Gastroesophageal sphincter (tissue), 4 donors: Measurements from ENCODE around the gene TRIM45. TPM values are rescaled to one million over a fixed set of nuclear protein-coding genes. Genes with fewer than 3 reads are reported as not detected.
"Not testable (repeated sequence)": the region's sequence is repeated elsewhere in the genome, so short reads cannot be mapped to it uniquely, and the experiment has no call there.

Source experiments
- ATAC-seq: fragments of 150-250 bp; one replicate; pipeline ENCODE4 v1.9.1; 2016; ENCODE audit warnings: mild to moderate bottlenecking, moderate library complexity
- H3K27ac ChIP-seq, 4 donors: fragments of 200-600 bp; sonication (generic) in 3 of 4; 1 replicate in 3 of 4; 2 replicates in 1 of 4; pipeline ENCODE4 v1.5.1; 2016 to 2019
- H3K27me3 ChIP-seq: fragments of 200-600 bp; sonication (generic); one replicate; pipeline ENCODE4 v1.5.1; 2019
- H3K36me3 ChIP-seq, 2 donors: fragments of 200-600 bp; sonication (generic); one replicate each; pipeline ENCODE4 v1.5.1; 2019; ENCODE audit warnings: control low read depth in 1 of 2
- H3K4me1 ChIP-seq, 3 donors: fragments of 200-600 bp; sonication (generic); 1 replicate in 2 of 3; 2 replicates in 1 of 3; pipeline ENCODE4 v1.5.1; 2016 to 2019; ENCODE audit warnings: control low read depth in 2 of 3
- H3K4me3 ChIP-seq, 2 donors: fragments of 200-600 bp; sonication (generic); one replicate each; pipeline ENCODE4 v1.5.1; 2019; ENCODE audit warnings: mild to moderate bottlenecking in 1 of 2, moderate library complexity in 1 of 2
- H3K9me3 ChIP-seq, 3 donors: fragments of 200-600 bp; sonication (generic); one replicate each; pipeline ENCODE4 v1.5.1; 2017 to 2019; ENCODE audit warnings: control low read depth in 2 of 3
- CTCF ChIP-seq, 4 experiments: fragments of 200-600 bp in 2 of 4; fragments of 450-650 bp in 2 of 4; sonication (generic) in 1 of 4; IDR thresholded peaks; one replicate each; pipeline ENCODE4 v1.5.1; 2017 to 2019; ENCODE audit warnings: antibody characterized with exemption in 4 of 4, mild to moderate bottlenecking in 2 of 4, moderate library complexity in 2 of 4
- EP300 ChIP-seq: sonication (generic); formaldehyde crosslinking; IDR thresholded peaks from one replicate; pipeline ENCODE4 v1.6.1; 2017; ENCODE audit warnings: antibody characterized with exemption, mild to moderate bottlenecking
- POLR2A ChIP-seq, 2 donors: fragments of 450-650 bp; IDR thresholded peaks; one replicate each; pipeline ENCODE4 v1.6.1; 2017; ENCODE audit warnings: antibody characterized with exemption in 2 of 2, mild to moderate bottlenecking in 2 of 2, moderate library complexity in 1 of 2
- POLR2AphosphoS5 ChIP-seq: sonication (generic); formaldehyde crosslinking; IDR thresholded peaks from one replicate; pipeline ENCODE4 v1.6.1; 2017; ENCODE audit warnings: antibody characterized with exemption
- WGBS, 2 donors: methylation state at CpG; one replicate each; pipeline ENCODE4 v1.1.5; 2018; ENCODE audit warnings: low coverage in 1 of 2; 5-methylcytosine and 5-hydroxymethylcytosine counted together
- total RNA-seq, 4 donors: library from RNA; depleted of rRNA; stranded (reverse); fragments of >200 nt; gene quantifications; one replicate each; pipeline ENCODE4 v1.1.0, GENCODE V29; 2016

Gene TRIM45
- total RNA-seq, 4 donors from 2014 or later: 1.3 to 5.1 (median 3.1) TPM

GRCh38 chr1:117164209-117164608 lies 42.7 kb upstream of the TRIM45 start:
- H3K9me3 ChIP-seq: no peaks in the 10 kb centered on the region
- H3K4me1 ChIP-seq: no peaks in the 10 kb centered on the region
- no peaks in the 10 kb centered on the region for H3K27me3 ChIP-seq
- 63 to 78% methylated on average over 3 to 4 of the region's 4 CpGs for WGBS, 2 donors
- H3K27ac ChIP-seq: no peak overlapping the region
- no peak for ATAC-seq
- H3K36me3 ChIP-seq: no peaks in the 10 kb centered on the region
- H3K4me3 ChIP-seq: no peak overlapping the region
- TF ChIP-seq POLR2AphosphoS5: no peak
- TF ChIP-seq POLR2A (IDR thresholded peaks at IDR 0.05): no peak

GRCh38 chr1:117162816-117163215 lies 41.3 kb upstream of the TRIM45 start:
- Histone ChIP-seq H3K27ac (no peak overlapping the region), H3K9me3 (no peaks in the 10 kb centered on the region), H3K36me3 (no peaks in the 10 kb centered on the region), H3K4me1 (no peaks in the 10 kb centered on the region), H3K27me3 (no peaks in the 10 kb centered on the region), H3K4me3 (no peak overlapping the region)
- WGBS, 2 donors: 85 to 86% methylated on average over 3 to 5 of the region's 6 CpGs
- no peak for ATAC-seq
- TF ChIP-seq POLR2AphosphoS5 (no peak), CTCF (IDR thresholded peaks at IDR 0.05) (no peak), EP300 (no peak), POLR2A (IDR thresholded peaks at IDR 0.05) (no peak)

- TF ChIP-seq POLR2AphosphoS5 (no peak), CTCF (IDR thresholded peaks at IDR 0.05) (no peak), POLR2A (IDR thresholded peaks at IDR 0.05) (no peak), EP300 (no peak)
- 64 to 75% methylated on average over 1 of the region's 1 CpG for WGBS, 2 donors
- H3K4me3 ChIP-seq: no peak overlapping the region
- H3K36me3 ChIP-seq: no peaks in the 10 kb centered on the region
- no peaks in the 10 kb centered on the region for H3K27me3 ChIP-seq
- H3K4me1 ChIP-seq: no peaks in the 10 kb centered on the region
- H3K27ac ChIP-seq: no peak overlapping the region
- ATAC-seq: no peak
- H3K9me3 ChIP-seq: no peaks in the 10 kb centered on the region
Measured at GRCh38 chr1:117161887-117162286, 40.3 kb upstream of the TRIM45 start.

GRCh38 chr1:117151305-117151704 lies 29.8 kb upstream of the TRIM45 start:
- H3K27ac ChIP-seq, H3K4me3 ChIP-seq, H3K9me3 ChIP-seq, H3K27me3 ChIP-seq, ATAC-seq, H3K36me3 ChIP-seq, H3K4me1 ChIP-seq: not testable (repeated sequence)
- 90 to 92% methylated on average over 3 to 5 of the region's 5 CpGs for WGBS, 2 donors

GRCh38 chr1:117150316-117150715 lies 28.8 kb upstream of the TRIM45 start:
- ATAC-seq: no peak
- 75% methylated on average over 2 of the region's 2 CpGs for WGBS, 2 donors
- Histone ChIP-seq H3K4me1 (no peaks in the 10 kb centered on the region), H3K4me3 (no peak overlapping the region), H3K27ac (no peak overlapping the region), H3K27me3 (peaks cover 5% of the 10 kb centered on the region), H3K9me3 (no peaks in the 10 kb centered on the region), H3K36me3 (no peaks in the 10 kb centered on the region)
- TF ChIP-seq EP300 (no peak), POLR2AphosphoS5 (no peak), POLR2A (IDR thresholded peaks at IDR 0.05) (no peak), CTCF (IDR thresholded peaks at IDR 0.05) (no peak)

- Histone ChIP-seq H3K4me1 (no peaks in the 10 kb centered on the region), H3K36me3 (no peaks in the 10 kb centered on the region), H3K27ac (no peak overlapping the region), H3K27me3 (peaks cover 8% of the 10 kb centered on the region), H3K4me3 (no peak overlapping the region), H3K9me3 (no peaks in the 10 kb centered on the region)
- ATAC-seq: no peak
- WGBS, 2 donors: 56 to 79% methylated on average over 4 to 5 of the region's 5 CpGs
- no peak for TF ChIP-seq EP300
- TF ChIP-seq POLR2AphosphoS5: no peak
- TF ChIP-seq POLR2A (IDR thresholded peaks at IDR 0.05): no peak
- TF ChIP-seq CTCF (IDR thresholded peaks at IDR 0.05): no peak
Measured at GRCh38 chr1:117147856-117148588, 26.5 kb upstream of the TRIM45 start.
